Adipose tissue (tissue), 3 donors: Measurements from ENCODE around the gene WWOX. TPM values are rescaled to one million over a fixed set of nuclear protein-coding genes. Genes with fewer than 3 reads are reported as not detected.

ENCODE experiments used
- H3K27ac ChIP-seq: one replicate; pipeline ENCODE4 v1.5.1; 2013; ENCODE audit warnings: low read depth, low read length
- WGBS, 3 donors: extraction: QIAGEN DNeasy Blood & Tissue Kit; methylation state at CpG; one replicate each; pipeline ENCODE4 v1.1.7; 2013; 5-methylcytosine and 5-hydroxymethylcytosine counted together
- polyA plus RNA-seq, 3 donors: library from polyadenylated mRNA; stranded (reverse); fragments of 200-250 nt; gene quantifications; one replicate each; pipeline ENCODE4 v1.2.3, GENCODE V29; 2013
- donor health status: healthy with polysubstance abuse.
- donor health status: Bipolar disorder and iron deficiency.
- donor health status: healthy.

Gene WWOX
- polyA plus RNA-seq, 3 donors = 5.7 to 10.6 (median 7.0) TPM

DNA sequence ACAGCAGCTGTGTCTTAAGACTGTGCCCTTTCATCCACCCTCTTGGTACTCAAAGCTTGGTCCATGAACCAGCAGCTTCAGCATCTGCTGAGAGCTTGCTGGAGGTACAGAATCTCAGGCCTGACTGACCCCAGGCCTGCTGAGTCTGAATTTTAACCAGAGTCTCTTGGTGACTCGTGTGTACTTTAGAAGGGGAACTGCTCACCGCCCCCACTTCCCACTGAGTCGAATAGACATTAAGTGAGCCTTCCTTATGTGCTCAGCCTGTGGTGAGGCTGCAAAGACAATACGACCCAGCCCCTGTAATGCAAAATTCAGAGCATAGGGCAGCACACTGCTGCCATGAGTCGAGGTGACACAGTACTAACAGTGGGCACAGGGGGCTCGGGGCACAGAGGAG lies 662.8 kb downstream of the WWOX start:
- H3K27ac ChIP-seq = no peak overlapping the region
- 59 to 77% (median 67%) methylated on average over 6 of the region's 6 CpGs for WGBS, 3 donors

DNA sequence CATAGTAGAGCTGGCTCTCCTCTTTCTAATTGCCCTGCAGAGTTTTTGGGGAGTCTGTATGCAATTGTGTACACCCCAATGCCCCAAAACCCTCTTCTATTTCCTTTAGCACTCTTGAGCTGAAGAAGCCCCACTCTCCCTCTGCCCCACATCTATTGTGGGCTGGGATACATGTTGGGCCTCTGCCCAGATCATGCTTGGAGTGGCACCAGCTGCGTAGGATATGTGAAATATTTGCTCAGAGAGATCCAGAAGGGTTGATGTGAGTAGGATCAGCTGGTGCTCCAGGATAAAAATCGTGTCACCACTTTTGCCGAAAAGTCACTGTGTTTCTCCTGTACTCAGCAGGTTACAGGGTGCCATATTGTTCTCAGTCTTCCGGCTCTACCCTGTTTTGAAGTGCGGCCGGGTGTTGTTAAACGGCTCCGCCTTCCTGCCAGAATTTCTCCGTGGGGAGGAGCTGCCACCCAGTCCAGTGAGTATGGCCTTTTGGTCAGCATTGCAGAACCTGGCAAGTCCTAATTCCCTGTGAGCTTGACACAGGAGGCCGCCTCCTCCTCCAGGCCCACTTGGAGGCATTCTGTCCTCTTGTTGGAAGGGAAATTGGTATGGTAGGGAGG lies 664.5 kb downstream of the WWOX start:
- 79 to 81% (median 81%) methylated on average over 10 of the region's 10 CpGs for WGBS, 3 donors
- H3K27ac ChIP-seq = no peak overlapping the region

DNA sequence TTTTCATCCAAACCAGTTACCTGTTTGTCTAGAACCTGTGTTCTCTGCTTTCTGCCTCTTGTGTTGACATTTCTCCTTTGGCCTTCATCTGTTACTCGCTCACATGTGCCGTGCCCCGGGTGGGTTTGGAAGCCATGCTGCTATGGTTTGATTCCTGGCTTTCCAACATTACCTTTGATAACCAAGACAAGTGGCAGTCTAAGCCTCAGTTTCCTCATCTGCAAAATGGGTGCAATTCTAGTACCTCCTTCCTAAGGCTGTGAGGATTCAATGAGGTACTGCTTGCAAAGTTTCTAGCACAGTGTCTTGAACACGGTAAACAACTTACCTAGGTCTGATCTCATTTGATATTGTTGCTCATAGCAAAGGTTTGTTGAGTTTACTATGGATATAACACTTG lies 665.0 kb downstream of the WWOX start:
- 94 to 96% (median 95%) methylated on average over 4 of the region's 4 CpGs for WGBS, 3 donors
- no peak overlapping the region for H3K27ac ChIP-seq

DNA sequence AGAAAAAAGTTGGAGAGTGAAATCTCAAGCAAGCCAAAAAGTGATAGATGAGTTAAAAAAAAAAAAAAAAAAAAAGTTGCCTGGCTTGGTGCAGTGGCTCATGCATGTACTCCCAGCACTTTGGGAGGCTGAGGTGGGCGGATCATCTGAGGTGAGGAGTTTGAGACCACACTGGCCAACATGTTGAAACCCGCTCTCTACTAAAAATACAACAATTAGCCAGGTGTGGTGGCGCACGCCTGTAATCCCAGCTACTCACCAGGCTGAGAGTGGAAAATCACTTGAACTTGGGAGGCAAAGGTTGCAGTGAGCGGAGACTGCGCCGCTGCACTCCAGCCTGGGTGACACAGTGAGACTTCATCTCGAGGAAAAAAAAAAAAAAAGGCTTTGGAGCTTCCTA lies 668.8 kb downstream of the WWOX start:
- H3K27ac ChIP-seq = no peak overlapping the region
- 86 to 95% (median 88%) methylated on average over 8 of the region's 8 CpGs for WGBS, 3 donors

DNA sequence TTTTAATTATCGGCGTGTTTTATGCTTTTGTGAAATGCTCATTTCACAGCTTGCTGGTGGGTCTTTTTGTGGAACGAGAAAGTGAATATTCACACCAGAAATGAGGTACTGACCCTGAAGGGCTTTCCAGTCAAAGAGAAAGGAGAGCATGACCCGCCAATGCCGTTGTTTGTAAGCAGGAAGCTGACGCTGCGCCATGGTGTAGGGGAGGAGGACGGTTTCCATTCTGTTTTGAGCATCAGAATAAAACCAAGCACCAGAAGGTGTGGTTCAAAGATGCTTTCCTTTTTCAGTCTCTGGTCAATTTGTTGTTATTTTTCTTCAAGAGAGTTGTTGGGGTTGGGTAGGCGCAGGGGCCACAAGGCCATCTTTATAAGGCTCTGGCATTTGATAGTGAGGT lies 669.3 kb downstream of the WWOX start:
- no peak overlapping the region for H3K27ac ChIP-seq
- 80 to 85% (median 84%) methylated on average over 9 of the region's 9 CpGs for WGBS, 3 donors

DNA sequence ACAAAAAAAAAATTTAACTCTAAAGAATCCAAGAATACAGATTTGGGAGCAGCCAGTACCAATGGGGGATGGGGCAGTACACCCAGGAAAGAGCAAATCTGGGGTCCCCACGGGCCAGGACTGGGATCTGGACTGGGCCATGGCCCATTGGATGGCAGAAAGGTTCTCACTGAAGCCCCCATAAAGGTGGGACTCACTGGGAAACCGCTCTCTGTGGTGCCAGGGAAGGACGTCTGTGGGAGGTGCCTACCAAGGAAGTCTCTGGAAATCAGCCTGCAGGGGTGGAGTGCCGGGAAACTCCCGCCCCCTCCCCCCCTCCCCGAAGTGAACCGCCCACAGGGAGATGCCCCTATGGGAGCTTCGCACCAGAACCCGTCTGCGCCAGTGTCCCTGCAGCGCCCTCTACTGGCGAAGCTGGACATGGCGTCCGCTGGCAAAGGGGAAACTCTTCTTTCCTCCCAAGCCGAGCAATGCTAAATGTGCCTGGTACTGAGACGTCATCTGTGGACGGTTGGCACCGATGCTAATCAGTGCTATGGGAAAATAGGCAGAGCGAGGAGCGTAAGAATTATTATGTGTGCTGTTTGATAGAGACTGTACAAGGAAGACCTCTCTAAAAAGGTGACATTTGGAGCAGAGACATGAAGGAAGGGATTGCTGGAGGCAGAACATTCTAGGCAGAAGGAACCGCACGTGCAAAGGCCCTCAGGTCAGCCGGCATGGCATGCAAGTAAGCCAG lies 671.1 kb downstream of the WWOX start:
- 30 to 33% (median 30%) methylated on average over 20 to 23 of the region's 23 CpGs for WGBS, 3 donors
- H3K27ac ChIP-seq = no peak overlapping the region

DNA sequence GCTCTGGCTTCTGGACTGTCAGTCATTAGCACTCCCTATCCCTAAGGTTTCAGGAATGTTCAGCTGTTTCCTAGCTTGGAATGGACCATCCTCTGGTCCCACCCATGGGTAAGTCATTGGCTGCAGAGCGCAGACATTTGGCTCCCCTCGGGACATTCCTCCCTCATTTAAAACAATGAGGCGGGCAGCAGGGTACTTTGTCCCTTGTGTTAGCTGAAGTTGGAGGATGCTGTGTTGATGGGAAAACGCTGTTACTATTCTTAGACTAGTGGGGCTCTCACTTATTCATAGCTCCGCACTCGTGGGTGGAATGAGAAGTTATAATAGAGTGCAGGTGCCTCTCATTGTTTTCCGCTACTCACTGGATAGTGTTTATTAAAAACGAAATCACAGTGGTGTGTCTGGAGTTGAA lies 673.8 kb downstream of the WWOX start:
- WGBS, 3 donors = 84 to 91% (median 87%) methylated on average over 8 of the region's 8 CpGs
- no peak overlapping the region for H3K27ac ChIP-seq

DNA sequence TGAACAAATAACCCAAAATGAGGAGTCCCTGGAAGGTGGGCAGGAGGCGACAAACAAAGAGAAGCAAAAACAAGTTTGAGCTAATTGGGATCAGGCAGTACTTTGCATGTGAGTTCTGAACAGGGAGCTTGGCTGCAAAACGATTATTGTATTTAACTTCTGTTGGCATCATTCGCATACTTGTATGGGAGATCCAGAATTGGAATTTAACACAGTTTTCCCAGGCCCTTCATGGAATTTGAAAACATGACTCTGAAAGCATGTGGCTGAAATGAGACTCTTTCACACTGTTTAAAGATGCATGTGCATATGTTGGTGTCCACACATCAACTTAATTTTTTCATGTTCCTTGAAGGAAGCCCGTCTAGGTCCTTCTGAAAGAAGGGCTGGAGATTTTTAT lies 674.3 kb downstream of the WWOX start:
- WGBS, 3 donors = 69 to 74% (median 69%) methylated on average over 4 of the region's 4 CpGs
- no peak overlapping the region for H3K27ac ChIP-seq

DNA sequence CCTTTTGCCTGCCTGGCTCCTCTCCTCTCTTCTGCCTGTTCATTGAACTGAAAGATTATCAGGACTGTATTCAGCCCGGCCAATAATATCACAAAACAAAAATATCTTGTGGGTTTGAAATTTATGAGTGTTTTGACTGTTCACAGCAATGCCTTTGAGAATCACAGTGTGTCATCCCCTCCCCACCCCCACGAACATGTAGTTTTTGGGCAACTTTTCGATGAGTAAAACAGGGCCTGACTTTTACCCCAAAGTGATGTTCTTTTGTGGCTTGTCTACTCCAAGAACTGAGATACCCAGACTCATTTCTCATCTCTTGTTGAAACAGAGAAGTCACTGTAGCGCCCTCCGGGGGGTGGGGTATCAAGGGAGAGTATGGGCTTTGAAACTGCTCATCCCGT lies 675.7 kb downstream of the WWOX start:
- H3K27ac ChIP-seq = no peak overlapping the region
- 86 to 92% (median 89%) methylated on average over 6 of the region's 6 CpGs for WGBS, 3 donors

DNA sequence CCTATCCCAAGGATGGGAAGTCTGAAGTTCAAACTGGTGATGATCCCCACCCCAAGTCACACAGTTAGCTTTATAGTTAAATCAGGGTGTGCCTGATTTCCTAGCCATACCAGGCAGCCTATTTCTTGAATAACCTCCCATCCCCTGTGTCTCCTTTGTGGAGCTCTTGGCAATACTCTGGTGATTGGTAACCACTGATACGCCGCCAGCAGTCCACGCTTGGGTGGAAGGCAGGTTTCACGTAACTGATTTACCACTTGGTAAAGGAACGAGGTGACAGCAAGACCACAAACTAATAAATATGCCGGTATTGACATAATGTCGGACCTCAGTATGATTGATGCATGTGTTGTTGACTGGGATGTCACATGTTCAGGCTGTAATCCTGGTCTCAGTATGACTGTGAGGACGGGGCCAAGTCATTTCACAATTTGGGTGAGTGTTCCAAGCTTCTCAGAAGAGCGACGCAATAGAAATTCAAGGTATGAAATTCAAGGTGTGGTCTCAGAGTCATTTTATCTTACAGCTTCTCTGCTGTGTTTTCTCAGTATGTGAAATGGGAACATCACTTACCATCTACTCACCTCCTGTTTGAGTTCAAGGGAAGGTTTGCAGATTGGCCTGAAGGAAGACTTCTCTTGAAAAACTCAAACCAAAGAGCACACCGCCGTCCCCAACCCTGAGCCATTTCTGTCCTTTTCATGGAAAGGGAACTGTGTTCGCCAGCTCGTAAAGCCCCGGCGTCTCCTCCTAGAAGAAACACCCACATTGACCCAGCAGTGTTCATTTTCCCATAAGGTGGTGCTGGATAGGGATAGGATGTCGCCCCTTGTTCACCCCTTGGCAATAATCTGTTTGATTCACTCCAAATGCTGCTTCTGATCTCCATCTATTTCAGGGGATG lies 678.9 kb downstream of the WWOX start:
- no peak overlapping the region for H3K27ac ChIP-seq
- 83 to 87% (median 87%) methylated on average over 17 of the region's 17 CpGs for WGBS, 3 donors

DNA sequence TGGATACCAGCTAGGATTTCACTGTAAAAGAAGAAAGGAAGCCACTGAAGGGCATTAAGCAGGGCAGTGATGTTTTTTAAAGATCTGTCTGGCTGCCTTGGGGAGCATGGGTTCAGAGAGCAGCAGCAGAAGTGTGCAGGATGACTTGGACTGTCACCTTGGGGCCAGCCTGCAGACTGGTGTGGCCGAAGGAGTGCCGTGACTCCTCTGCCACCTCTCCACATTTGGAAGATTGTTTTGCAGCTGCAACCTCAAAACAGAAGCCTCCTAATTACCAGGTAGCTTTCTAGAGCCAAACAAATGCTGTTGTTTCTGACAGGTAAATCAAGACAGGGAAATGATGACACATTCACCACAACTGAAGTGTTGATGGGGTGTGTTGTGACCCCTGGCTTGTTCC lies 681.4 kb downstream of the WWOX start:
- 86 to 94% (median 87%) methylated on average over 2 of the region's 2 CpGs for WGBS, 3 donors
- H3K27ac ChIP-seq = no peak overlapping the region

DNA sequence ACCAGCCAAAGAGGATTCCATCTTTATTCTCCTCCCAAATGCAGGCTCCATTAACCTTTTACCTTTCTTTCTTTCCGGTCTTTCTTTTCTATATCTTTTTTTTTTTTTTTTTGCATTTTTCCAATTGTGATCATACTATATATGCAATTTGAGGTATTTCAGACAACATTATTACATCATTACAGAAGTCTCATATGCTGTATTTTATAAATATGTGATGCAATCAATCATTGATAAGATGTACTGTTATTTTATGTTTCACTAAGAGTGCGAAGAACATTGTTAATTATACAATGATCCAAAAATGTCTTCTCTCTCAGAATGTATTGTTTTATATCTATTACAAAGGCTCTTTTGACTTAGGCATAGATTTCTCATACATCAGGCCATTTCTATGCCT lies 683.1 kb downstream of the WWOX start:
- WGBS, 3 donors = 95 to 100% (median 98%) methylated on average over 2 of the region's 2 CpGs
- no peak overlapping the region for H3K27ac ChIP-seq

DNA sequence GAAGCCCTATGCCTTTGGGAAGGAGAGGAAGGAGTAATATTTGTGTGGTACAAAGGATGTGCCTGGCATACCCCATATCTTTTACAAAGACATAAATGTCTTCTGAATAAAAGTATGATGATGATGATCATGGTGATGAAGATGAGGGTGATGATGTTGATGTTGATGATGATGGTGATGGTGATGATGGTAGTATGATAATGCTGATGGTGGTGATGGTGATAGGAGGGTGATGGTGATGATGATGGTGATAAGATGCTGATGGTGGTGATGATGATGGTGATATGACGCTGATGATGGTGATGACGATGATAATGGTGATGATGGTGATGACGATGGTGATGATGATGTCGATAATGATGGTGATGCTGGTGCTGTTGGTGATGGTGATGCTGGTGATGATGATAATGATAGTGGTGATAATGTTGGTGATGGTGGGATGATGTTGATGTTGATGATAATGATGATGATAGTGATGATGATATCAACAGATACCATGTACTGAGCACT lies 684.2 kb downstream of the WWOX start:
- WGBS, 3 donors = 76 to 87% (median 81%) methylated on average over 4 of the region's 4 CpGs
- no peak overlapping the region for H3K27ac ChIP-seq

DNA sequence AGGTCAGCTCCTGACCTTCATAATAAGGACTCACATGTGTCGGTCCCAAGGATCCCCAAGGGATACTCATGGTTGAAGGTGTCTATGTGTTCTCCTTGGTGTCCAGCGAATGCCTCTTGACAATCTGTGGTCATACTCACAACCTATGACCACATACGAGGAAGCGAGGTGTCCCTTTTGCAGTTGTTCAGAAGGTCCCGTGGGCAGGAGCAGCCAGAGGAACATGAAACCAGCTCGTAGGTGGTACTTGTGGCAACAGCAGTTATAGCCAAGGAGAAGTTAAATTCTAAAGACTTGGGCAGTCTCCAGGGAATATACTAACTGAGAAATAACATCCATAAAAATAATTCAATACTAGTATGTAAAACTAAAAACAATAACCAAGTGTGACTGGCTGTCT lies 685.3 kb downstream of the WWOX start:
- WGBS, 3 donors = 77 to 89% (median 78%) methylated on average over 6 of the region's 6 CpGs

DNA sequence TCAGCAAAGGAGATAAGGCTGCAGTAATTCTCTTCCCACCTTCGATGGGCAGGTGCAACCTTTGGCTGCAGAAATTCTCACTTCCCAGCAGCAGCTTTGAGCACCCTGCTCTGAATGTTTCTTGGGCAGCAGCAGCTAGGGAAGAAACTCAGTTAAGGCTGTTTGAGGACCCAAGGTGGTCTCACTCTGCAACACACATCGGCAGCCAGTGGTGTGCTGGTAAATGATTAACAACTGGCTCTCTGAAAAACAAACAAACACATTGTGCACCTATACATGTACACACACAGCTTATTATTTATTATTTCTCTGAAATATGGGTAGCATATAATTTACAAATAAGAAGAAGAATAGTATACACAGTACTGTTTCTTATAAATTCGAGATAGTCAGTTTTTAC lies 685.8 kb downstream of the WWOX start:
- 57 to 89% (median 87%) methylated on average over 3 of the region's 3 CpGs for WGBS, 3 donors

More for the DNA sequence above, 685.3 kb downstream of the WWOX start:
- no peak overlapping the region for H3K27ac ChIP-seq

DNA sequence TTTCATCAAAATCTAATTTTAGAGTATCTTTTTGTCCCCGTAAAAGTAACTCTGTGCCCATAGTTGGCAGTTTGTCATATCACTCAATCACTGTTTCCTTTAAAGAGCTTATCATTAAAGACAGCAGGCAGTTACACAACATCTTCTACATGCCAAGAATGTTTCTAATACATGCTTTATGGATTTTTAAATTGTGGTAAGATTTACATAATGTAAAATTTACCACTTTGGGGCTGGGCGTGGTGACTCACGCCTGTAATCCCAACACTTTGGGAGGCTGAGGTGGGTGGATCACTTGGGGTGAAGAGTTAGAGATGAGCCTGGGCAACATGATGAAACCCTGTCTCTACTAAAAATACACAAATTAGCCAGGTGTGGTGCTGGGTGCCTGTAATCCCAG lies 687.2 kb downstream of the WWOX start:
- 42 to 59% (median 51%) methylated on average over 3 of the region's 3 CpGs for WGBS, 3 donors
- H3K27ac ChIP-seq = no peak overlapping the region

More for the DNA sequence above, 685.8 kb downstream of the WWOX start:
- H3K27ac ChIP-seq = no peak overlapping the region

DNA sequence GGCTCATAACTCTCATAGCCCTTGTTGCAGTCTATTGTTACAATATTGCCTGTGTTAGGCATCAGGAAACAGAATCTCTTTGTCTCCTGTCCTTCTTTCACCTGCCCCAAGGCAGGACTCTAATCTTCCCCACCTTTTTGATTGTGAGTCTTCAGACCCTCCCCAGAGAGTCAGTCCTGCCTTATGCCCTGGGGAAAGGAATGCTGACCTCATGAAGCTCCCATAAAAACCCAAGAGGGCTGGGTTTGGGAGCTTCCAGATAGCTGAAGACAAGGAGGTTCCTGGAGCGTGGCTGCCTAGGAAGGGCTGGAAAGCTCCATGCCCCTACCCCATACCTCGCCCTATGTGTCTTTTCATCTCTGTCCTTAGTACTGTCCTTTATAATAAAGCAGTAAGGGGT lies 688.8 kb downstream of the WWOX start:
- H3K27ac ChIP-seq = no peak overlapping the region
- 95 to 97% (median 96%) methylated on average over 2 of the region's 2 CpGs for WGBS, 3 donors

DNA sequence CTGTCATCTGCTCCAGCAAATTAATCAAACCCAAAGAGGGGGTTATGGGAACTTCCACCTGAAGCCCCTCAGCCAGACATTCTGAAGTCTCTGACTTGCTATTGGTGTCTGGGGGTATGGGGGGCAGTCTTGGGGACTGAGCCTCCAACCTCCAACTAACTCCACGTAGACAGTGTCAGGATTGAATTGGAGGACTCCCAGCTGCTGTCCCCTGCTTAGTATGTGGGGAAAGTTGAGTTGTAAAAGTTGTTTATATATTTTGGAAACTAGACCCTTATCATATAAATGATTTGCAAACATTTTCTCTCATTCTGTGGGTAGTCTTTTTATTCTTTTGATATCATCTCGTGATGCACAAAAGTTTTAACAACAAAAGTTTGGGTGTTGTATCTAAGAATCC lies 689.2 kb downstream of the WWOX start:
- 78 to 89% (median 88%) methylated on average over 2 of the region's 2 CpGs for WGBS, 3 donors
- H3K27ac ChIP-seq = no peak overlapping the region

DNA sequence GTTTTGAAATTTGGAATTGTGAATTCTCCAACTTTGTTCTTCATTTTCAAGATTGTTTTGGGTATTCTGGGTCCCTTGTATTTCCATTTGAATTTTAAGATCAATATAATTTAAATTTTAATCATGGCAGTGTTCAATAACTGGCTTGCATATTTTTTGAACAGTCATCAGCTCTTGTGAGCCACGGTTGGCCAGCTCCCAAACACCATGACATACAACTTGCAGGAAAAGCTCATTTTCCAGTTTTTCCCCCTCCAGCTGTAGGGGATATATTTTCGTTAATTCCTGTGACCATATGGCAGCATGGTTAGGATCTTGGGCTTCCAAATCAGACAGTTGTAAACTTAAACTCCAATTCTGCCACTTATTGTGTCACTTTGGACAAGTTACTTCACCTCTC lies 690.1 kb downstream of the WWOX start:
- WGBS, 3 donors = 35 to 52% (median 45%) methylated on average over 2 of the region's 2 CpGs
- no peak overlapping the region for H3K27ac ChIP-seq
